GM19238 (cell line): ENCODE data around the gene C20orf173.

ENCODE experiments used
- DNase-seq: peaks from one replicate; pipeline ENCODE4 v3.0.0; 2011; ENCODE audit warnings: low spot score; ENCODE audit not compliant: insufficient read length

The C20orf173 gene

DNA sequence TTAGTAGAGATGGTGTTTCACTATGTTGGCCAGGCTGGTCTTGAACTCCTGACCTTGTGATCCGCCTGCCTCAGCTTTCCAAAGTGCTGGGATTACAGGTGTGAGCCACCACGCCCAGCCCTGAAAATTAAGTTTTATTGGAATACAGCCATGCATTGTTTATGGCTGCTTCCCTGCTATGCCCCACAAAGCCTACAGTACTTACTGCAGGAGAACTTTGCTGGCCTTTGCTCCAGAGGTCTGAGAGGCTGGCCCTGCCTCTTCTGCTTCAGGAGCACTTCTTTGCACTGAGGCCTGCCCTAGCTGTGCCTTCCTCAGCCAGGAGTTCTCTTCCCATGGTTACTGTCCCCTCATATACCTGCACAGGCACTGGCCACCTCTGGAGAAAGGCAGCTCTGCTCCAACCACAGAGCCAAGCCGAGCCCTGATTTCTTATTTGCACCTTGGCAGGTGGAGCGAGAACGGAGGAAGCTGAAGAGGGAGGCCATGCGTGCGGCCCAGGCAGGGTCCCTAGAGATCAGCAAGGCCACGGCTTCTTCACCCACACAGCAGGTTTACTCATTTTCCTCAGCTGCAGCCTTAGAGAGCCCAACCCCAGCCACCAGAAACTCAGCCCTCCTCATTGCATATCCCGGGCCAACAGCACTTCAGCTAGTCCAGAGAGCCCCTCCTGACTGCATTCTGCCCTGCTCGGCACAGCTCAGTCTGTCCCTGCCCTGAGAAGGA is 20.8 kb downstream of the C20orf173 start:
- no peak for DNase-seq

DNA sequence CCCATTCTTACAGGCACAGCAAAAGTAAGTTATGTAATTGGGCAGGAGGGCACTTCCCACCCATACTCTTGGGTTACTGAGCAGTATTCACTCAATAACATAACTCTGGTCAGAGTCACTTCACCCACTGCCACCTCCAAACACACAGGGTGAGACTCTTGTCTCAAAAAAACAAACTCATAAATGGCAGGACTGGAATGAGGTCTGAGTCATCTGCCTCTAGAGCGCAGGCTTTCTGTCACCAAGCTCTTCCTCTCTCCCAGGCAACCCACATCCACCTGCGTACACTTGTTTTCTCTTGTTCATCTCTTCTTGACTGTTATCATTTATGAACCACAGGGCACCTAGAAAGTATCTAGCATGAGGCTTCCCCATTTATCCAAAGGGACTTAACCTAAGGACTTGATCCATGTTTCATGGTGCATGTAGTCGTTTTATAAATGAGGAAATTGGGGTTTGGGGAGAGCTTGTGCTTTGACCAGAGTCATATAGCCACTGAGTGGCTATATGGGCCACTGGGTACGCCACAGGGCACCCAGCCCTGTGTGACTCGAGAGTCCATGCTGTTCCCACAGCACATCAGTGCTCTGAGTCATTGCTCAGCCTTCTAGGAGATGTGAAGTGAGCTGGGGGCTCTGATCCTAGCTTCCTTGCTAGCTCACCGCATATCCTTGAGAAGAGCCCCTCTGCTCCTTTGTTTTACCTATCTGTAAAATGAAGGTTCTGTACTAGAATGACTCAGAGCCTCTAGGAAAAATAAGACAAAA is 22.4 kb downstream of the C20orf173 start:
- DNase-seq: no peak

GRCh38 chr20:35506179-35506578 is 23.3 kb downstream of the C20orf173 start:
- no peak for DNase-seq

- DNase-seq: no peak
Measured at GRCh38 chr20:35504751-35505150, 24.7 kb downstream of the C20orf173 start.

- no peak for DNase-seq
Measured at GRCh38 chr20:35503841-35504561, 25.5 kb downstream of the C20orf173 start.

DNA sequence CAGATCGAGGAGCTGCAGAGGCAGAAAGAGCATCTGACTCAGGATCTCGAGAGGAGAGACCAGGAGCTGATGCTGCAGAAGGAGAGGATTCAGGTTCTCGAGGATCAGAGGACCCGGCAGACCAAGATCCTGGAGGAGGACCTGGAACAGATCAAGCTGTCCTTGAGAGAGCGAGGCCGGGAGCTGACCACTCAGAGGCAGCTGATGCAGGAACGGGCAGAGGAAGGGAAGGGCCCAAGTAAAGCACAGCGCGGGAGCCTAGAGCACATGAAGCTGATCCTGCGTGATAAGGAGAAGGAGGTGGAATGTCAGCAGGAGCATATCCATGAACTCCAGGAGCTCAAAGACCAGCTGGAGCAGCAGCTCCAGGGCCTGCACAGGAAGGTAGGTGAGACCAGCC is 26.2 kb downstream of the C20orf173 start:
- no peak for DNase-seq

GRCh38 chr20:35502352-35502751 is 27.1 kb downstream of the C20orf173 start:
- DNase-seq: peak; percentile 64

DNA sequence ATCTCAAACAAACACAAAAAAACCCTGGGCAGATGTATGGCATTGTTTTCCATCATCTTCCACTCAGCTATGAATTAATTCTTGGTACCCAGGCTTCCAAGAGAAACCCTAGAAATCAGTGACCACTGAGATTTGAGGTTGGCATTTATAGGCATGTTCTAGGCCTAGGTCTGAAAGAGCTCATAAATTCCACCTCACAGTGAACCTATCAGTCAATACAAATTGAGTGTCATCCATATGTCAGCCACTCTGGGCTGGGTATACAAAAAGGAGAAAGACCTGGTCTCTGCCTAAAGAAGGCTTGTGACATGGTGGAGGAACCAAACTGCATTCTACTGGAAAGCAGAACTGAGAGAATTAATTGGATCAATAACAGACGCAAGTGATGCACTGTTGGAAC is 30.2 kb downstream of the C20orf173 start:
- DNase-seq: no peak

DNA sequence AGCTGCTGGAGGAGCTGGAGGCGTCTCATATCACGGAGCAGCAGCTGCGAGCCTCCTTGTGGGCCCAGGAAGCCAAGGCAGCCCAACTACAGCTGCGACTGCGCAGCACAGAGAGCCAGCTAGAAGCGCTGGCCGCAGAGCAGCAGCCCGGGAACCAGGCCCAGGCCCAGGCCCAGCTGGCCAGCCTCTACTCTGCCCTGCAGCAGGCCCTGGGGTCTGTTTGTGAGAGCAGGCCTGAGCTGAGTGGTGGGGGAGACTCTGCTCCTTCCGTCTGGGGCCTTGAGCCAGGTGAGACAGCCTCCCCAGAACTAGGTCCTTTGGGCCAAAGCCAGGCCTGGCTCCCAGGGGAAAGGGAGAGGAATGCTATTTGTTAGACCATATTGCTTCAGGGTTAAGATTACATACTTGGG is 31.7 kb downstream of the C20orf173 start:
- DNase-seq: no peak

- DNase-seq: no peak
Measured at GRCh38 chr20:35497320-35497719, 32.1 kb downstream of the C20orf173 start.

DNA sequence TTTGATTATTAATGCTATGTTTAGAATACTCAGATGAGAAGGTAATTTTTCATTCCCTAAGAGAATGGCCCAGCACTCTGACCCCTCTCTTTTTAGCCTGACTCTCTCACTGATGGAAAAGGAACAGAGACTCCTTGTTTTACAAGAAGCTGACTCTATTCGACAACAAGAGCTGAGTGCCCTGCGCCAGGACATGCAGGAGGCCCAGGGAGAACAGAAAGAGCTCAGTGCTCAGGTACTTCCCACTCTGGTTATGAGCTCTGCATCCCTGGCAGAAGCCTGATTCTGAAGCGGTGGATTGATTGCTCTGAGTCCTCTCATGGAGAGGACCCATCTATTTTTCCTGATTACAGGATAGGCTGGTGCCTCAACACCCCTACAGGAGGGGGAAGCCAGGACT is 33.0 kb downstream of the C20orf173 start:
- DNase-seq: no peak

DNA sequence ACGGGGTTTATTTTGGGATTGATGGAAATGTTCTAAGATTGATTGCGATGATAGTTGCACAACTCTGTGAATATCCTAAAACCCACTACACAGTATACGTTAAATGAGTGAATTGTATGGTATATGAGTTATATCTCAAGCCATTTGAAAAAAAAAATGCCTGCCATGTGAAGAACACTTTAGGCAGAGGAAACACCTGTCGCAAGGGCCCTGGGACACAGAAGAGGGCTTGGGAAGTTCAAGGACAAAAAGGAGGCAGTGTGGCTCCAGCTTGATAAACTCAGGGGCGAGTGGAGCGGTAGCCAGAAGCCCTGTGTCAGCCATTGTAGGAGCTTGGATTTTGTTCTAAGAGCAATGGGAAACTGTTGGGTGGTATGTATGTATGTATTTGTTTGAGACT is 37.1 kb downstream of the C20orf173 start:
- DNase-seq: no peak

DNA sequence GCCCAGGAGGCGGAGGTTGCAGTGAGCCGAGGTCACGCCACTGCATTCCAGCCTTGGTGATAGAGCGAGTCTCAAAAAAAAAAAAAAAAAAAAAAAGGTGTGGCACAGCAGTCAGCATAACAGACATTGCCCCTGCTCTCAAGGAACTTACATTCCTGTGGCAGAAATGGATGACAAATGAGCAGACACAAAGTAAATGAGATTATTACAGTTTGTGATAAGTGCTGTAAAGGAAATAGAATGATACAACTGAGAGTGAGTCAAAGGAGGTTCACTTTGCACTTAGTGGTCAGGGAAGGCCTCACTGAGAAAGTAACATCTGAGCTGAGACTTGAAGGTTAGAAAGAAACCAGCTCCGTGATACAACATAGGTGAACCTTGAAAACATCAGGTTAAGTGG is 37.6 kb downstream of the C20orf173 start:
- no peak for DNase-seq

DNA sequence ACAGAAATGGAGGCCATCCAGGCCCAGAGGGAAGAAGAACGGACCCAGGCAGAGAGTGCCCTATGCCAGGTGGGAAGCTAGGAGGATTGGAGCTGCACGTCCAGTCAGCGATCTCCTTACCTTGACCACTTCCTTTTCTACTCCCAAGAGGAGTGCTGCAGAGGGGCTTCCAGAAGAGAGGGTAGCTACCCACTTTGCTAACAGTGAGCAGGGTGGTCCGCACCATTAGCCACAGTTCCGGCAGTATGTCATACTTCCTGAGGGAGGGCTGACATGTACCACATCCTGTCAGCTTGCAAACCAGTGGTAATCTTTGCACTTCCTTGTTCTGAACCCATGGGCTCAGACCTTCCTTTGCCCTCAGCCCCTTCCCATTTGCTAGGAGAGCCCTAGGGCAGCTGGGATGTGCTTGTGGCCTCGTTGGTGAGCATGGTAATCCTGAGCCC is 38.7 kb downstream of the C20orf173 start:
- peak; percentile 81 for DNase-seq

GRCh38 chr20:35489717-35490116 is 39.7 kb downstream of the C20orf173 start:
- no peak for DNase-seq

- DNase-seq: no peak
Measured at GRCh38 chr20:35487479-35487878, 42.0 kb downstream of the C20orf173 start.

GRCh38 chr20:35479798-35480197 is 49.7 kb downstream of the C20orf173 start:
- DNase-seq: no peak

DNA sequence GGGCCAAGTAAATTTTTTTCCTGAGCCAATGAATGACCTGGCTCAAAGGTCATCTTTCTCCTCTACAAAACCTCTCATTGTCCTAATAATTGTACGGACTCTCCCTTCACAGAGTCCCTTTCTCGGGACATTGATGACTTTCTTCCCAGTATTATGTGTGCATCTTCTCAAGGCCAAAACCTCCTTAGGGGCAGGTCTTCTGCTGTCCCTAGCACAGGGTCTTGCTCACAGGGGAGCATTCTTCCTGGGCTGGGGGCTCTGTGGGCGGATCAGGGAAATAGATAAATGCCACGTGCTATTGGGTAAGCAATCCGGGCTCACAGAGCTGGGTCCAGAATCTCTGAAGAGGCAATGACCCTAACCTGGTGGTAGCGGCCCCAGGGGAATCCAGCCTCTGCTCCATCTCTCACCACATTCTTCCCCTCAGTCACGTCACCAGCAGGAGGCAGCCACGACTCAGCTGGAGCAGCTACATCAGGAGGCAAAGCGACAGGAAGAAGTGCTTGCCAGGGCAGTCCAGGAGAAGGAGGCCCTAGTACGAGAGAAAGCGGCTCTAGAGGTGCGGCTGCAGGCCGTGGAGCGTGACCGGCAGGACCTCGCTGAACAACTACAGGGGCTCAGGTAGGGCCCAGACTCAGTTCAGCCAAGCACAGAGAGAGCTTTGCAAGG is 50.5 kb downstream of the C20orf173 start:
- DNase-seq: no peak
